GM12878 (cell line): ENCODE results near the gene MAD1L1. TPM values are rescaled to one million over a fixed set of nuclear protein-coding genes. Genes with fewer than 3 reads are reported as not detected.

ENCODE experiments used
- BCL11A ChIP-seq: IDR thresholded peaks from 2 replicates; pipeline ENCODE4 v1.6.1; 2011; ENCODE audit warnings: low read depth, low read length
- CHD2 ChIP-seq: IDR thresholded peaks from 2 replicates; pipeline ENCODE4 v1.6.1; 2011; ENCODE audit warnings: low read depth, low read length, improper control_type of control experiment, borderline replicate concordance
- CUX1 ChIP-seq: IDR thresholded peaks from 2 replicates; pipeline ENCODE4 v1.6.1; 2012; ENCODE audit warnings: improper control_type of control experiment, low read depth, low read length; ENCODE audit not compliant: insufficient replicate concordance
- MYB ChIP-seq: fragments of 150-350 bp; IDR thresholded peaks from 2 replicates; pipeline ENCODE4 v1.6.1; 2014; ENCODE audit warnings: mild to moderate bottlenecking, low read depth, low read length, borderline replicate concordance
- NFYA ChIP-seq: IDR thresholded peaks from 2 replicates; pipeline ENCODE4 v1.6.1; 2011; ENCODE audit warnings: low read depth, mild to moderate bottlenecking, low read length, improper control_type of control experiment, borderline replicate concordance
- NFYB ChIP-seq: IDR thresholded peaks from 2 replicates; pipeline ENCODE4 v1.6.1; 2011; ENCODE audit warnings: low read depth, mild to moderate bottlenecking, low read length, improper control_type of control experiment, moderate library complexity; ENCODE audit not compliant: insufficient read depth
- POLR2AphosphoS2 ChIP-seq: IDR thresholded peaks from 2 replicates; pipeline ENCODE4 v1.6.1; 2011; ENCODE audit warnings: low read depth, mild to moderate bottlenecking, low read length, improper control_type of control experiment, moderate library complexity
- POLR2AphosphoS5 ChIP-seq: IDR thresholded peaks from 2 replicates; pipeline ENCODE4 v1.6.1; 2011; ENCODE audit warnings: mild to moderate bottlenecking, low read length, inconsistent platforms
- RFX5 ChIP-seq: IDR thresholded peaks from 2 replicates; pipeline ENCODE4 v1.6.1; 2011; ENCODE audit warnings: low read depth, low read length, improper control_type of control experiment
- SP1 ChIP-seq: IDR thresholded peaks from one replicate; pipeline ENCODE4 v1.6.1; 2011; ENCODE audit warnings: low read depth, low read length
- SPI1 ChIP-seq: IDR thresholded peaks from 2 replicates; pipeline ENCODE4 v1.6.1; 2011; ENCODE audit warnings: low read depth, mild to moderate bottlenecking, low read length, moderate library complexity, borderline replicate concordance; ENCODE audit not compliant: insufficient read depth
- SUZ12 ChIP-seq: fragments of 200-600 bp; sonication (generic); IDR thresholded peaks from one replicate; pipeline ENCODE4 v1.6.1; 2018; ENCODE audit warnings: antibody characterized with exemption, mild to moderate bottlenecking; ENCODE audit not compliant: unreplicated experiment
- USF1 ChIP-seq: IDR thresholded peaks from 2 replicates; pipeline ENCODE4 v1.6.1; 2011; ENCODE audit warnings: borderline replicate concordance, low read depth, mild to moderate bottlenecking, moderate library complexity, mixed read lengths, low read length; ENCODE audit not compliant: insufficient read depth; ENCODE audit errors: extremely low read length
- ZNF24 ChIP-seq: fragments of 450-650 bp; IDR thresholded peaks from 2 replicates; pipeline ENCODE4 v1.6.1; 2017; ENCODE audit warnings: antibody characterized with exemption, mild to moderate bottlenecking
- ZNF592 ChIP-seq: fragments of 450-650 bp; IDR thresholded peaks from 2 replicates; pipeline ENCODE4 v1.6.1; 2017; ENCODE audit warnings: mild to moderate bottlenecking, moderate library complexity
- polyA plus RNA-seq, 11 experiments: library from polyadenylated mRNA; depleted of rRNA in 4 of 11; unstranded in 6 of 11; stranded (reverse) in 5 of 11; fragments of >200 nt; fragmentation: Nextera tagmentation in 4 of 11; fragmentation: Illumina TruSeq in 1 of 11; extraction: Ambion mirVana in 4 of 11; extraction: Trizol in 1 of 11; gene quantifications; 1 replicate in 1 of 11; 2 replicates in 10 of 11; pipeline versions ENCODE4 v1.2.1 to v1.2.3, GENCODE V29; 2011 to 2016; ENCODE audit warnings: inconsistent platforms in 2 of 11, missing spikeins in 2 of 11, low read depth in 1 of 11
- total RNA-seq, 4 experiments: library from RNA; depleted of rRNA in 3 of 4; stranded (reverse); fragments of >200 nt in 3 of 4; fragmentation: Illumina TruSeq in 1 of 4; extraction: Trizol in 1 of 4; gene quantifications; 2 replicates each; pipeline versions ENCODE4 v1.2.1 to v1.2.3, GENCODE V29; 2013 to 2021
- TF ChIP-seq, protein P1 (sequence below): fragments of 450-650 bp; IDR thresholded peaks from 2 replicates; pipeline ENCODE4 v1.6.1; 2016; ENCODE audit warnings: mild to moderate bottlenecking

MAD1L1 gene
- total and polyA plus RNA-seq, 10 of the 15 experiments (the other 5 are each of a cell fraction or from before 2014, with no cell fraction given), result 2.2 to 76.8 (median 38.3) TPM

GRCh38 chr7:2182461-2182860 is 50.3 kb downstream of the MAD1L1 start (continued):
- TF ChIP-seq CUX1 (no peak), POLR2AphosphoS5 (no peak), SUZ12 (no peak), ZNF24 (no peak), USF1 (no peak), NFYB (no peak), SP1 (no peak), MYB (no peak), ZNF592 (peak; percentile 76; the same call in 1 of the 2 replicates), CHD2 (no peak), NFYA (no peak), RFX5 (no peak), SPI1 (no peak), POLR2AphosphoS2 (no peak), BCL11A (peak; percentile 67; the same call in 1 of the 2 replicates)
- TF ChIP-seq, protein P1, sequence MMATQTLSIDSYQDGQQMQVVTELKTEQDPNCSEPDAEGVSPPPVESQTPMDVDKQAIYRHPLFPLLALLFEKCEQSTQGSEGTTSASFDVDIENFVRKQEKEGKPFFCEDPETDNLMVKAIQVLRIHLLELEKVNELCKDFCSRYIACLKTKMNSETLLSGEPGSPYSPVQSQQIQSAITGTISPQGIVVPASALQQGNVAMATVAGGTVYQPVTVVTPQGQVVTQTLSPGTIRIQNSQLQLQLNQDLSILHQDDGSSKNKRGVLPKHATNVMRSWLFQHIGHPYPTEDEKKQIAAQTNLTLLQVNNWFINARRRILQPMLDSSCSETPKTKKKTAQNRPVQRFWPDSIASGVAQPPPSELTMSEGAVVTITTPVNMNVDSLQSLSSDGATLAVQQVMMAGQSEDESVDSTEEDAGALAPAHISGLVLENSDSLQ, result no peak
